Nephron (organoid): Measurements from ENCODE around the gene MKNK1.

Source experiments
- H3K27ac Mint-ChIP-seq, 3 experiments: 2 replicates each; pipeline ENCODE4 v1.8.0; 2020; ENCODE audit warnings: mixed read lengths in 3 of 3, mild to moderate bottlenecking in 2 of 3, moderate library complexity in 1 of 3
- H3K27me3 Mint-ChIP-seq: 2 replicates; pipeline ENCODE4 v1.8.0; 2021; ENCODE audit warnings: low read depth, mild to moderate bottlenecking, moderate library complexity, mixed read lengths
- H3K36me3 Mint-ChIP-seq: 2 replicates; pipeline ENCODE4 v1.8.0; 2020; ENCODE audit warnings: low read depth, mixed read lengths
- H3K4me1 Mint-ChIP-seq: 2 replicates; pipeline ENCODE4 v1.8.0; 2020; ENCODE audit warnings: mixed read lengths
- H3K4me3 Mint-ChIP-seq, 3 experiments: 2 replicates each; pipeline ENCODE4 v1.8.0; 2020; ENCODE audit warnings: mild to moderate bottlenecking in 3 of 3, mixed read lengths in 3 of 3, moderate library complexity in 2 of 3
- H3K9me3 Mint-ChIP-seq: 2 replicates; pipeline ENCODE4 v1.8.0; 2020; ENCODE audit warnings: mixed read lengths
- TF ChIP-seq, protein P1 (sequence below), 3 experiments: fragments of 200-600 bp; sonication (generic); IDR thresholded peaks; one replicate each; pipeline ENCODE4 v1.5.0; 2021; ENCODE audit warnings: antibody characterized with exemption in 3 of 3; ENCODE audit not compliant: unreplicated experiment in 3 of 3

The MKNK1 gene

DNA sequence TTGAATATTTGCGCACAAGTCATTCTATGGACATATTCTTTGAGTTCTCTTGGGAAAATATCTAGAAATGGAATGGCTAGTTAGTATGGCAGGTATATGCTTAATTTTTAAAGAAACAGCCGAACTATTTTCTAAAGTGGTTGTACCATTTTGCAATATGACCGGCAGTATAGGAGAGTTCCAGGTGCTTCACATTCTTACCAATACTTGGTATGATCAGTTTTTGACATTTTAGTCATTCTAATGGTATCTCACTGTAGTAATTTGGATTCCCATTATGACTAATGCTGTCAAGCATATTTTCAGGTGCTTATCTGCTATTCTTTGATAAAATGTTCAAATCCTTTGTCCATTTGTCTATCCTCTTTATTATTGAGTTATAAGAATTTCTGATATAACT lies 43.5 kb upstream of the MKNK1 start:
- TF ChIP-seq, protein P1, sequence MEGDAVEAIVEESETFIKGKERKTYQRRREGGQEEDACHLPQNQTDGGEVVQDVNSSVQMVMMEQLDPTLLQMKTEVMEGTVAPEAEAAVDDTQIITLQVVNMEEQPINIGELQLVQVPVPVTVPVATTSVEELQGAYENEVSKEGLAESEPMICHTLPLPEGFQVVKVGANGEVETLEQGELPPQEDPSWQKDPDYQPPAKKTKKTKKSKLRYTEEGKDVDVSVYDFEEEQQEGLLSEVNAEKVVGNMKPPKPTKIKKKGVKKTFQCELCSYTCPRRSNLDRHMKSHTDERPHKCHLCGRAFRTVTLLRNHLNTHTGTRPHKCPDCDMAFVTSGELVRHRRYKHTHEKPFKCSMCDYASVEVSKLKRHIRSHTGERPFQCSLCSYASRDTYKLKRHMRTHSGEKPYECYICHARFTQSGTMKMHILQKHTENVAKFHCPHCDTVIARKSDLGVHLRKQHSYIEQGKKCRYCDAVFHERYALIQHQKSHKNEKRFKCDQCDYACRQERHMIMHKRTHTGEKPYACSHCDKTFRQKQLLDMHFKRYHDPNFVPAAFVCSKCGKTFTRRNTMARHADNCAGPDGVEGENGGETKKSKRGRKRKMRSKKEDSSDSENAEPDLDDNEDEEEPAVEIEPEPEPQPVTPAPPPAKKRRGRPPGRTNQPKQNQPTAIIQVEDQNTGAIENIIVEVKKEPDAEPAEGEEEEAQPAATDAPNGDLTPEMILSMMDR (IDR thresholded peaks at IDR 0.05; ENCODE audit: unreplicated experiment in 3 of 3) = no peak
- Mint-ChIP-seq H3K4me1 (peaks cover 6% of the 10 kb centered on the region), H3K4me3 (no peak overlapping the region), H3K9me3 (peaks cover 23% of the 10 kb centered on the region), H3K27me3 (no peaks in the 10 kb centered on the region), H3K36me3 (peaks cover 57% of the 10 kb centered on the region), H3K27ac (no peak overlapping the region)

DNA sequence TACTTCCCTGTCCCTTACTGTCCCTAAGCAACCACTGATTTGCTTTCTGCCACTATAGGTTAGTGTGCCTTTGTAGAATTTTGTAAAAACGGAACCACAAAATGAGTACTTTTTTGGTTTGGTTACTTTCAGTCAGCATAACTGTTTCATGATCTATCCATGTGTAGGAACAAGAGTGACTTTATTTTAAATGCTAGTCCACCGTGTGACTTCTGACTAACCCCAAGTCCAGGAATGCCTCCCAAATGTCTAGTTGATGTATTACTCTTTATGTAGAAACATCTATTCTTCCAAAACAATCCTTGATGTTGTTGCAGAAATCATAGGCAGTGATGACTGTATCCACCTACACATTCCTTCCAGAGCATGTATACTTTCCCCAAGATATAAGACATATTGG lies 42.8 kb upstream of the MKNK1 start:
- H3K36me3 Mint-ChIP-seq = peaks cover 55% of the 10 kb centered on the region
- no peaks in the 10 kb centered on the region for H3K27me3 Mint-ChIP-seq
- peaks cover 21% of the 10 kb centered on the region for H3K9me3 Mint-ChIP-seq
- peaks cover 6% of the 10 kb centered on the region for H3K4me1 Mint-ChIP-seq
- no peak overlapping the region for H3K4me3 Mint-ChIP-seq
- no peak overlapping the region for H3K27ac Mint-ChIP-seq
- TF ChIP-seq, protein P1 (IDR thresholded peaks at IDR 0.05; ENCODE audit: unreplicated experiment in 3 of 3) = no peak

DNA sequence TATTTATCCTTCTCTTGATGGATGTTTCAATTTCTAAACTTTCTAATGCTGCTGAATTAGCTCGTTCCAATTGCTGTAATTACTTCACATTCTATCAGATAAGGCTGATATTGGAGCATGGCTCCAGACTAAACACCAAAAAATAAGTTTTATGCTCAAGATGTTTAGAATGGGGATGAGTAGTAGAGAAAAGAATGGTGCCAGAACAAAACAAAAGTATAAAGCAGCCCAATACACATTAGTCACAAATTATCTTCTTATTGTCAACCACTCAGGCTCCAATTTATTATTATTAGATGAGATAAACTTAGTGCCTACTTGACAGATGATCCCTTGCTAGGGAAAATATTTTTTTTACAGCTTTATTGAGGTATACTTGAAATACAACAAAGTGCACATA lies 42.3 kb upstream of the MKNK1 start:
- Mint-ChIP-seq H3K27ac (no peak overlapping the region), H3K36me3 (peaks cover 58% of the 10 kb centered on the region), H3K4me3 (no peak overlapping the region), H3K4me1 (peaks cover 6% of the 10 kb centered on the region), H3K27me3 (no peaks in the 10 kb centered on the region), H3K9me3 (peaks cover 21% of the 10 kb centered on the region)
- TF ChIP-seq, protein P1 (IDR thresholded peaks at IDR 0.05; ENCODE audit: unreplicated experiment in 3 of 3) = no peak

DNA sequence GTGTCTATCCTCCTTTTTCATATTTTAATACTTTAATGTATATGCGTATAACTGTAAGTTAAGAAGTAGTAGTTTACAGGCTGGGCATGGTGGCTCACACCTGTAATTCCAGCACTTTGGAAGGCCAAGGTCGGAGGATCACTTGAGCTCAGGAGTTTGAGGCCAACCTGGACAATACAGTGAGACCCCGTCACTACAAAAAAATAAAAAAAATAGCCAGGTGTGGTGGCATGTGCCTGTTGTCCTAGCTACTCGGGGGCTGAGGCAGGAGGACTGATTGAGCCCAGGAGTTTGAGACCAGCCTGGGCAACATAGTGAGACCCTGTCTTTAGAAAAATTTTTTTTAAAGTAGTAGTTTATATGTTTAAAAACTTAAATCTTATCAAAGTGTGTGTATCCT lies 41.7 kb upstream of the MKNK1 start:
- Mint-ChIP-seq H3K9me3 (peaks cover 21% of the 10 kb centered on the region), H3K36me3 (peaks cover 56% of the 10 kb centered on the region), H3K4me3 (no peak overlapping the region), H3K27ac (no peak overlapping the region), H3K27me3 (no peaks in the 10 kb centered on the region), H3K4me1 (peaks cover 6% of the 10 kb centered on the region)
- TF ChIP-seq, protein P1 (IDR thresholded peaks at IDR 0.05; ENCODE audit: unreplicated experiment in 3 of 3) = no peak

DNA sequence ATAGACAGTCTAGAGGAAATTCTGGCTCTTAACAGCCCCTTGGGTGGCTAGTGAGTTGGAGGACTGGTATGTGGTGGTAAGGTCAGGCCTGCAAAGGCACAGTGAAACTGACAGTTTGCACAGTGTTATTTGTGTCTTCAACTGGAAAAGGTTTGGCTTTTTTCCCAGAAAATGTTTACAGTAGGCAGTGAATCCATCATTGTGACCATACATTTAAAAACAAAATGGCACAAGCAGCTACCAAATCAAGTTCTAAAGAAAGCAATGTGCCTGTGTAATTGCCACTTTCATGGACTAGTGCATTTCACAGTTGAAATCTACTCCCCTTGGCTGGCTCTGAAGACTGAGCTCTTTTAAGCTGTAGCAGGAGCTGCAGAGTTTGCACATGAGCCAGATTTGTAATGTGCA lies 39.3 kb upstream of the MKNK1 start:
- no peak overlapping the region for H3K4me3 Mint-ChIP-seq
- H3K36me3 Mint-ChIP-seq = peaks cover 46% of the 10 kb centered on the region
- H3K4me1 Mint-ChIP-seq = peaks cover 15% of the 10 kb centered on the region
- TF ChIP-seq, protein P1 (IDR thresholded peaks at IDR 0.05; ENCODE audit: unreplicated experiment in 3 of 3) = no peak
- H3K9me3 Mint-ChIP-seq = peaks cover 5% of the 10 kb centered on the region
- no peaks in the 10 kb centered on the region for H3K27me3 Mint-ChIP-seq
- H3K27ac Mint-ChIP-seq = peak overlapping the region; percentile 69 to 85 (median 78)

DNA sequence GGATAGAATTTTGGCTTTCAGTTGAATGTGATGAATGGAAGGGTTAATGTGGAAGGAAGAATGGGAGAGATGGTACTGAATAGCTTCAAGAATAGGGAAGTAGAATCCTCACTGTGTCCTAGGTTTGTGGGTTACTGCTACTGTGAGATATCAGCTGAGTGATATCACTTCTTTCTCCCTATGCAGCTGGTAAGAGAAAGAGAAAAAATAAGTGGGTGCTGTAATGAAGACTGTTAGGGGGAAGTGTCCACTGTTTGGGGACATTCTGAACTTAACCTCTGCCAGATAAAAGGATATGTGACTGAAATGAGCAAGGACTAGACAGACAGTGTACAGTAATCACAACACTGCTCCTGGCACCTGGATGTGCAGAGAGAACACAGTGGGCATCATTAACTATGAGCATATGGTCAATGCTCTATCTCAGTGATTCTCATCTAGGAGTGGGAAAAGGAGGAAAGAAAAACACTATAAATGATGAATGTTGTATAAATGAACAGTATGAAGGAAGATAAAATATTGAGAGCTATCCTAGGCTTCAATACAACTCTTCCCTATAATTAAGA lies 38.1 kb upstream of the MKNK1 start:
- Mint-ChIP-seq H3K9me3 (peaks cover 2% of the 10 kb centered on the region), H3K4me3 (no peak overlapping the region), H3K4me1 (peaks cover 15% of the 10 kb centered on the region), H3K27ac (peak overlapping the region in 2 of 3 experiments; percentile 38 to 69), H3K27me3 (no peaks in the 10 kb centered on the region), H3K36me3 (peaks cover 39% of the 10 kb centered on the region)
- TF ChIP-seq, protein P1 (IDR thresholded peaks at IDR 0.05; ENCODE audit: unreplicated experiment in 3 of 3) = no peak
